HG02885 (cell line): ENCODE results near the gene GSTM4.
"Not testable (repeated sequence)": the region's sequence is repeated elsewhere in the genome, so short reads cannot be mapped to it uniquely, and the experiment has no call there.

ENCODE experiments used
- ATAC-seq: cut with Tn5 transposase; IDR thresholded peaks from one replicate; pipeline ENCODE4 v1.9.1; 2021; ENCODE audit warnings: mild to moderate bottlenecking; ENCODE audit not compliant: unreplicated experiment, poor library complexity

The GSTM4 gene

GRCh38 chr1:109659997-109660690 lies 4.2 kb downstream of the GSTM4 start:
- no peak for ATAC-seq

DNA sequence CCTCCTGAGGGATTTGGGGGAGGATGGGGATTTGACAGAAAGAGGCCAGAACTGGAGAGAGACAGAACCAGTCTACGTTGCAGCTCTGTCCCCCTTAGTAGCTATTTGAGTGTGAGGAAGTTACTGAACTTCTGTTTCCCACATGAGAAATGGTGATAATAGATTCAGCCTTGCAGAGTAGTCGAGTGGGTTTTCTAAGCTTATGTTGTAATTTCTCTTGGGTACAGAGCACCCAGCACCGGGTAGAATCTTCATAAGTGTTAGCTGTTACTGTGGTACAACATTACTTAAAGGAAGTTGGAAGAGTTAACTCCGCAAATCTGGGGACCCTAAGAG lies 4.8 kb downstream of the GSTM4 start:
- not testable (repeated sequence) for ATAC-seq

DNA sequence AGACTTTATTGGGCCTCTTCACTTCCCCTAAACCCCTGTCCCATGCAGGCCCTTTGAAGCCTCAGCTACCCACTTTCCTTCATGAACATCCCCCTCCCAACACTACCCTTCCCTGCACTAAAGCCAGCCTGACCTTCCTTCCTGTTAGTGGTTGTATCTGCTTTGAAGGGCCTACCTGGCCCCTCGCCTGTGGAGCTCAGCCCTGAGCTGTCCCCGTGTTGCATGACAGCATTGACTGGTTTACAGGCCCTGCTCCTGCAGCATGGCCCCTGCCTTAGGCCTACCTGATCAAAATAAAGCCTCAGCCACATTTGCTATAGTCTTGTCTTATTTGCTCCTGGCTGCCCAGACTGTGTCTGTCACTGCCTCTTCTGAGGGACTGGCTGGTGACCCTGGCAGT lies 5.5 kb downstream of the GSTM4 start:
- no peak for ATAC-seq

GRCh38 chr1:109664671-109665070 lies 8.8 kb downstream of the GSTM4 start:
- no peak for ATAC-seq

DNA sequence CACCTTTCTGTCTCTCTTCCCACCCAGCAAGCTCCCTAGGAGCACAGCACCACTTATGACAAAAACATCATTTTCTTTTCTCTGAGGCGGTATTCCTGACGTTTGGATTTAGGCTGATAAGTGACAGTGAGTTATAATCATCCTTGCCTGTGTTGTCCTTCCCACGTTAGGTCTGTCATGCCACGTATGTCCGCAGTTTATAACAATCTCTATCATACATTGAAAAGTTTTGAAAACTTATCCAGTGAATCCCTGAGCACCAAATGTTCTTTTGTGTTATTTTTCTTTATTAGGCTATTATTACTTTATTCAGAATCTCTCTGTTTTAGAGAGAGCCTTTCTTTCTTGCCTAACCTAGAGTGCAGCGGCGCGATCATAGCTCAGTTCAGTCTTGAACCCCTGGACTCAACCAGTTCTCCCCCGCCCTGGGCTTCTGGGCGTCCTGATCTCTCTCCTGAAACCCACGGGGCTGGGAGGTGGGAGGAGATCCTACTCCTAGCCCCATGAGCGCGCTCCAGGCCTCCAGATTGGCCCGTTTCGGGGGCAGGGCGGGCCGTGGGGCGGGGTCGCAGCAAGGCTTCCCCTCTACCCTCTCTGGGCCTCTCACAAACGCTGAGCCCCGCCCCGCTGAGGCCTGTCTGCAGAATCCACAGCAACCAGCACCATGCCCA lies 11.7 kb downstream of the GSTM4 start, which contains the start of gene GSTM2:
GSTM2 (plus strand) TSS at position 606 of the 671 bp plus-strand sequence; CDS start at position 665, 59 bp downstream.
- peak; percentile 83 for ATAC-seq

- no peak for ATAC-seq
Observed at GRCh38 chr1:109668123-109668775, 12.3 kb downstream of the GSTM4 start.

- ATAC-seq: no peak
Observed at GRCh38 chr1:109669246-109669948, 13.5 kb downstream of the GSTM4 start.

- ATAC-seq: not testable (repeated sequence)
Observed at GRCh38 chr1:109669949-109670302, 14.0 kb downstream of the GSTM4 start.

DNA sequence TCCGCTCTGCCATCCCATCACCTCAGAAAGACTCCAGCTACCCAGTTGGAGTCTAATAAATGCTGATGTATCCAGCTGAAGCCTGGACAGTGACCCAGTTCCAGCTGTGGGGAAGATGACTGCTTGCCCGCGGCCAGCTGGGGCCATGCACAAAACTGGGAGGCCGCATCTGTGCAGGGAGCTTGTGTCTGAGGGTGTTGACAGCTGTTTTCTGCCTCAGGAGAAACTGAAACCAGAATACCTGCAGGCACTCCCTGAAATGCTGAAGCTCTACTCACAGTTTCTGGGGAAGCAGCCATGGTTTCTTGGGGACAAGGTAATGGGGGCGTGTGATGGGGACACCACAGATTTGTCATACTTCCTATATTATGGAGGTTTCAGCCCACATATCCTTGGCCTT lies 15.2 kb downstream of the GSTM4 start:
- ATAC-seq: no peak

- ATAC-seq: not testable (repeated sequence)
Observed at GRCh38 chr1:109673861-109674260, 18.0 kb downstream of the GSTM4 start.

DNA sequence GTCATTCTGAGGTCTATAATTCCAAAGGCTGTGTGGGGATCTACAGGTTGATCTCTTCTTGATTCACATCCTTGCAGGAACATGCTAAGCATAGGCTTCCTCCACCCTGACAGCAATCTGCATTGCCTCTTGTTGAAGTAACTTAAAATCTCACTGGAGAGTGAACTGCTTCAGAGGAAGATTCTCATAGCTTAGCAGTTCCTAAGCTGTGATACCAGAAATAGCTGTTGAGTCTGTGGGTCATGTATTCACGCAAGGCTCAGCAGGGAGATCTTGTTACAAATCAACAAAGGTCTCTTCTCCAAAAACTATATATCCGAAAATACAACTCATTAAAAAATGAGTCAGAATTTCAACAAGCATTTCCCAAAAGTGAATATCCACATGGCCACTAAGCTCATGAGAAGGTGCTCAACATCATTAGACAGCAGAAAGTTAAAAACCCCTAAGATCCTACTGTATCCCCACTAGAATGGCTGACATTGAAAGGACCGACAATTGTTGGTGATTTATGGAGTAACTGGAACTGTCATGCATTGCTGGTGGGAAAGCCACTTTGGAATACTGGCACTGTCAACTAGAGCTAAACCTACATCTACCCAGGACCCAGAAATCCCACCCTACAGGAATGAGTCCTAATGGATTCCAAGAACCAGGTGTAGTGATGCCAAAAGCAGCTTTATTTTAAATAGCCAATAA lies 20.9 kb downstream of the GSTM4 start:
- not testable (repeated sequence) for ATAC-seq

DNA sequence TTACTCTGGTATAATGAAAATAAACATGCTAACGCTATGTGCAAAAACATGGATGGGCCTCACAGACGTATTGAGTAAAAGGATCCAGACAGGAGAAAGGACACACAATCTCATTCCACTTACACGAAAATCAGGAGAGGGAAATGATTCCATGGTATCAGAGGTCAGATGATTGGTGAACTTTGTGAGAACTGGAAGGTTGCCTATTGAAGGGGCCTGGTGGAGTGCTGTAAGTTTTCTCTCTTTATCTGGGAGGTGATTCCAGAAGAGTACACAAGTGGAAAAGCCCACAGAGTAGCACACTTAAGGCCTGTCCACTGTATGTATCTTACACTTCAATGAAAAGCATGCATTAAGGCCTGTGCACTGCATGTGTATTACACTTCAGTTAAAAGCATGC lies 21.6 kb downstream of the GSTM4 start:
- no peak for ATAC-seq

DNA sequence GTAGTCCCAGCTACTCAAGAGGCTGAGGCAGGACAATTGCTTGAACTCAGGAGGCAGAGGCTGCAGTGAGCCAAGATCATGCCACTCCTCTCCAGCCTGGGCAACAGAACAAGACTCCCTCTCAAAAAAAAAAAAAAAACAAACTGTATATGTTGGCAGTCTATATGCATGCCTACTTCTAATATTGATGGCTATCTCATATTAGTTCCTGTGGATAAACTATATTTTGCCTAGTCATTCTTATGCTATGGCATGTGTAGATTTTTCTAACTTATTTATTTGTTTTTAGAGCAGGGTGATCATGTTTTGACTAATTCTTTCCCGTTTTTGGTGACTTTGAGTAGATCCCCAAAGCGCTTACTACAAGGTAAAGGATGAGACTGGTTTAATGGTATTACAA lies 22.7 kb downstream of the GSTM4 start:
- not testable (repeated sequence) for ATAC-seq

GRCh38 chr1:109684777-109685176 lies 28.9 kb downstream of the GSTM4 start:
- not testable (repeated sequence) for ATAC-seq

GRCh38 chr1:109685399-109685798 lies 29.5 kb downstream of the GSTM4 start:
- not testable (repeated sequence) for ATAC-seq

DNA sequence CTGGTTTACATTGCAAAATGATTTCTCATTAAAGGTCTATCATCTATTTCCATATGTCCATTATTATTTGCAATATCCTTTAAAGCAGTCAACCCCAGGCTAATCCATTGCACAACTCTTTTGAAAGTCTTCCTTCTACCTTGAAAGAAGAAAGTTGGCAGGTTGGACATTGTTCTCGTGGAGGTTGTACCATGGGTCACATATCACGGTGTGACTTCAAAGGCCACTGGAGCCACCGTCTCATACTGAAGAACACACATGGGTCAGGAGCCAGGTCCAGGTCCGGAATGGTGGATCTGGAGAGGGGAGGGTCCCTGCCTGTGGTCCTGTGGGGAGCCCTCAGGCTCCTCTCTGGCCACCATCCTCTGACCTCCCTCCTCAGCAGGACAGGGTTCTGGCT lies 30.0 kb downstream of the GSTM4 start:
- not testable (repeated sequence) for ATAC-seq

GRCh38 chr1:109687109-109687508 lies 31.2 kb downstream of the GSTM4 start:
- ATAC-seq: peak; percentile 3

- ATAC-seq: peak; percentile 99
Observed at GRCh38 chr1:109687641-109688499, 32.0 kb downstream of the GSTM4 start, which contains the start of gene GSTM1. TSS of gene GSTM1 (plus strand) at chr1:109687817. CDS start at chr1:109687874, 57 bp downstream.

GRCh38 chr1:109689844-109690405 lies 34.0 kb downstream of the GSTM4 start:
- ATAC-seq: no peak
